Tibial nerve (tissue), 4 donors: ENCODE results near the gene LGALS14.

Experiments
- CTCF ChIP-seq, 5 experiments: fragments of 200-600 bp in 3 of 5; fragments of 450-650 bp in 2 of 5; sonication (generic) in 3 of 5; IDR thresholded peaks; one replicate each; pipeline ENCODE4 v1.5.1; 2016 to 2019; ENCODE audit warnings: antibody characterized with exemption in 5 of 5, mild to moderate bottlenecking in 3 of 5, moderate library complexity in 2 of 5
- EP300 ChIP-seq, 2 donors: sonication (generic); formaldehyde crosslinking; IDR thresholded peaks; one replicate each; pipeline ENCODE4 v1.6.1; 2017; ENCODE audit warnings: antibody characterized with exemption in 2 of 2, mild to moderate bottlenecking in 1 of 2
- POLR2A ChIP-seq, 2 donors: fragments of 450-650 bp; IDR thresholded peaks; one replicate each; pipeline ENCODE4 v1.6.1; 2017; ENCODE audit warnings: antibody characterized with exemption in 2 of 2, mild to moderate bottlenecking in 2 of 2, moderate library complexity in 2 of 2

- no peak for TF ChIP-seq CTCF (IDR thresholded peaks at IDR 0.05)
- no peak for TF ChIP-seq POLR2A (IDR thresholded peaks at IDR 0.05)
- TF ChIP-seq EP300 (IDR thresholded peaks at IDR 0.05): no peak
These were observed 29.6 kb downstream of the LGALS14 start for GRCh38 chr19:39733841-39734240.
